ENCODE measurements around the gene RABGEF1. TPM values are rescaled to one million over a fixed set of nuclear protein-coding genes. Genes with fewer than 3 reads are reported as not detected.
A peak's percentile ranks its signal among the peaks of the same experiment; 100 is the strongest.
"Not testable (repeated sequence)": the region's sequence is repeated elsewhere in the genome, so short reads cannot be mapped to it uniquely, and the experiment has no call there.

RABGEF1 gene
- total RNA-seq, 4 donors from 2014 or later: 29.8 to 72.1 (median 49.5) TPM

DNA sequence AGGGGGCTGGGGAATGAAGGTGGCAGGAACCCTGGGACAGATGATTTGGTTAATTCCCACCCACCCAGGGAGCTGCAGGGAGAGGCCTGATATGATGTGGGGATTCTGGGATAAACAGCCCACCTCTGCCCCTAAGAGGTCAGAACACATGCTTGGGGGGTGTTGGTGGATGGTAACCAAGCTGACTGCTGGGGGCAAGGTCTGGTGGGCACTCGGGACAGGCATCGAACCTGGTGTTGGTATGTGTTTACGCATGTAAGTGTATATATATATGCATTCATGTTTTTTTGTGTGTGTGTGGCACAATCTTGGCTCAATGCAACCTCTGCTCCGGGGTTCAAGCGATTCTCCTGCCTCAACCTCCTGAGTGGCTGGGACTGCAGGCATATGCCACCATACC is 99.8 kb downstream of the RABGEF1 start:
- no peak for TF ChIP-seq CTCF (IDR thresholded peaks at IDR 0.05)
- no peak for ATAC-seq (ENCODE audit: low FRiP score)
- DNase-seq (ENCODE audit: low spot score): no peak

GRCh38 chr7:66841898-66842297 is 101.4 kb downstream of the RABGEF1 start:
- DNase-seq (ENCODE audit: low spot score) (no peak), ATAC-seq (ENCODE audit: low FRiP score) (no peak)
- TF ChIP-seq CTCF (IDR thresholded peaks at IDR 0.05): no peak

GRCh38 chr7:66843492-66843891 is 103.0 kb downstream of the RABGEF1 start:
- ATAC-seq (ENCODE audit: low FRiP score); DNase-seq (ENCODE audit: low spot score): not testable (repeated sequence)

GRCh38 chr7:66844552-66845378 is 104.2 kb downstream of the RABGEF1 start:
- no peak for TF ChIP-seq CTCF (IDR thresholded peaks at IDR 0.05)
- ATAC-seq (ENCODE audit: low FRiP score): peak; percentile 98

GRCh38 chr7:66845379-66846095 is 105.0 kb downstream of the RABGEF1 start:
- no peak for TF ChIP-seq CTCF (IDR thresholded peaks at IDR 0.05)
- ATAC-seq (ENCODE audit: low FRiP score) (no peak), DNase-seq (ENCODE audit: low spot score) (no peak)

More at GRCh38 chr7:66844552-66845378, 104.2 kb downstream of the RABGEF1 start:
- DNase-seq (ENCODE audit: low spot score): peak; percentile 97

- DNase-seq (ENCODE audit: low spot score); ATAC-seq (ENCODE audit: low FRiP score): not testable (repeated sequence)
Observed at GRCh38 chr7:66846096-66846445, 105.5 kb downstream of the RABGEF1 start.

GRCh38 chr7:66847523-66847855 is 107.0 kb downstream of the RABGEF1 start:
- not testable (repeated sequence) for DNase-seq (ENCODE audit: low spot score); ATAC-seq (ENCODE audit: low FRiP score)

- no peak for TF ChIP-seq CTCF (IDR thresholded peaks at IDR 0.05)
- ATAC-seq (ENCODE audit: low FRiP score): no peak
- DNase-seq (ENCODE audit: low spot score): no peak
Observed at GRCh38 chr7:66847879-66848790, 107.6 kb downstream of the RABGEF1 start.
